DMS53 (cell line): Measurements from ENCODE around the gene CYP27B1.

ENCODE experiments used
- DNase-seq: peaks from one replicate; lab custom pipeline; 2025; lab: John Stamatoyannopoulos, UW

CYP27B1 gene

GRCh38 chr12:57765698-57766463 lies 997 bp downstream of the CYP27B1 start:
- DNase-seq = peak; percentile 62

GRCh38 chr12:57765003-57765697 lies 1.7 kb downstream of the CYP27B1 start:
- DNase-seq = peak; percentile 83

GRCh38 chr12:57764662-57765002 lies 2.2 kb downstream of the CYP27B1 start:
- peak; percentile 89 for DNase-seq

GRCh38 chr12:57763881-57764661 lies 2.8 kb downstream of the CYP27B1 start:
- no peak for DNase-seq

- no peak for DNase-seq
Measured at GRCh38 chr12:57762463-57762862, 4.4 kb downstream of the CYP27B1 start.

- no peak for DNase-seq
Measured at GRCh38 chr12:57761391-57761998, 5.4 kb downstream of the CYP27B1 start.

- no peak for DNase-seq
Measured at GRCh38 chr12:57760347-57760982, 6.4 kb downstream of the CYP27B1 start.

GRCh38 chr12:57759360-57759980 lies 7.4 kb downstream of the CYP27B1 start:
- peak; percentile 86 for DNase-seq

- no peak for DNase-seq
Measured at GRCh38 chr12:57758552-57759359, 8.1 kb downstream of the CYP27B1 start.

GRCh38 chr12:57757771-57758170 lies 9.1 kb downstream of the CYP27B1 start:
- no peak for DNase-seq

GRCh38 chr12:57756406-57757341 lies 10.2 kb downstream of the CYP27B1 start:
- DNase-seq = peak; percentile 59

- DNase-seq = peak; percentile 79
Measured at GRCh38 chr12:57755454-57756372, 11.2 kb downstream of the CYP27B1 start.

GRCh38 chr12:57755194-57755453 lies 11.8 kb downstream of the CYP27B1 start:
- DNase-seq = no peak

- peak; percentile 92 for DNase-seq
Measured at GRCh38 chr12:57754411-57755193, 12.3 kb downstream of the CYP27B1 start, which contains the start of gene MARCHF9. Gene MARCHF9, plus strand, starts transcription at chr12:57755103. Its CDS starts 426 bp downstream, at chr12:57755529.

GRCh38 chr12:57753756-57754337 lies 13.0 kb downstream of the CYP27B1 start:
- DNase-seq = peak; percentile 34

- DNase-seq = no peak
Measured at GRCh38 chr12:57752668-57753000, 14.2 kb downstream of the CYP27B1 start.
